ENCODE data around the gene LDB2.

LDB2 gene

GRCh38 chr4:16860516-16860915 lies 37.9 kb downstream of the LDB2 start:
- no peak overlapping the region for H3K9ac ChIP-seq (ENCODE audit: insufficient read length)
- H3K36me3 ChIP-seq (ENCODE audit: insufficient read depth, low read length): no peaks in the 10 kb centered on the region
- no peak overlapping the region; the same call in 1 of the 2 replicates for H3K27ac ChIP-seq
- TF ChIP-seq EZH2 (IDR thresholded peaks at IDR 0.05) (no peak), POLR2AphosphoS5 (IDR thresholded peaks at IDR 0.05; ENCODE audit: borderline replicate concordance, low read depth, low read length) (no peak), FOXP2 (optimal IDR thresholded peaks at IDR 0.05; ENCODE audit: control extremely low read depth, extremely low read length, insufficient read depth) (no peak)
- no peaks in the 10 kb centered on the region for H3K9me3 ChIP-seq (ENCODE audit: low read depth, low read length)
- no peak for DNase-seq (ENCODE audit: low read depth, low spot score)
- H3K4me3 ChIP-seq: no peak overlapping the region

DNA sequence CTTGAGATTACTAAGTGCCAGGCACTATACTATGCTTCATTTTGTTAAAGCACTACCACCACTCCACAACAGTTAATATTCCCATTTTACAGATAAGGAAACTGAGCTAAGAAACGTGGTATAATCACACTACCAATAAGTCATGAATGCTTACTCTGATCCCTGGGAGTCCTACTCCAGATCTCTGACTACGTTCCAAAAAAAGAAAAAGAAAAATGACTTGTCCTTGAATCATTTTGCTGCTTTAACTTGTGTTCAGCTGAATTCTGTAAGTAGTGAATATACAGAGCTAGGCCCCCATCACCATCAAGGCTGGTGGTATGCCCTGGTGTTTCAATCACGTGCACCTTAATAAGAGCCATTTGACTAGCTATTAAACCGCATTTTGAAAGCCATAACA lies 39.4 kb downstream of the LDB2 start:
- no peak for DNase-seq (ENCODE audit: low read depth, low spot score)
- no peak overlapping the region for H3K4me3 ChIP-seq
- no peak overlapping the region for H3K9ac ChIP-seq (ENCODE audit: insufficient read length)
- no peaks in the 10 kb centered on the region for H3K36me3 ChIP-seq (ENCODE audit: insufficient read depth, low read length)
- no peaks in the 10 kb centered on the region for H3K9me3 ChIP-seq (ENCODE audit: low read depth, low read length)
- no peak for TF ChIP-seq POLR2AphosphoS5 (IDR thresholded peaks at IDR 0.05; ENCODE audit: borderline replicate concordance, low read depth, low read length)
- TF ChIP-seq EZH2 (IDR thresholded peaks at IDR 0.05): no peak
- TF ChIP-seq FOXP2 (optimal IDR thresholded peaks at IDR 0.05; ENCODE audit: control extremely low read depth, extremely low read length, insufficient read depth): no peak
- H3K27ac ChIP-seq: no peak overlapping the region

GRCh38 chr4:16858275-16858752 lies 40.1 kb downstream of the LDB2 start:
- Histone ChIP-seq H3K9me3 (ENCODE audit: low read depth, low read length) (no peaks in the 10 kb centered on the region), H3K36me3 (ENCODE audit: insufficient read depth, low read length) (no peaks in the 10 kb centered on the region; the same call in 1 of the 2 replicates), H3K27ac (no peak overlapping the region), H3K4me3 (no peak overlapping the region), H3K9ac (ENCODE audit: insufficient read length) (no peak overlapping the region)
- TF ChIP-seq FOXP2 (optimal IDR thresholded peaks at IDR 0.05; ENCODE audit: control extremely low read depth, extremely low read length, insufficient read depth): no peak
- no peak for TF ChIP-seq POLR2AphosphoS5 (IDR thresholded peaks at IDR 0.05; ENCODE audit: borderline replicate concordance, low read depth, low read length)
- TF ChIP-seq EZH2 (IDR thresholded peaks at IDR 0.05): no peak
- no peak for DNase-seq (ENCODE audit: low read depth, low spot score)

GRCh38 chr4:16857425-16857824 lies 41.0 kb downstream of the LDB2 start:
- TF ChIP-seq FOXP2 (optimal IDR thresholded peaks at IDR 0.05; ENCODE audit: control extremely low read depth, extremely low read length, insufficient read depth) (no peak), POLR2AphosphoS5 (IDR thresholded peaks at IDR 0.05; ENCODE audit: borderline replicate concordance, low read depth, low read length) (no peak), EZH2 (IDR thresholded peaks at IDR 0.05) (no peak)
- Histone ChIP-seq H3K4me3 (no peak overlapping the region), H3K9ac (ENCODE audit: insufficient read length) (no peak overlapping the region), H3K9me3 (ENCODE audit: low read depth, low read length) (no peaks in the 10 kb centered on the region), H3K27ac (no peak overlapping the region), H3K36me3 (ENCODE audit: insufficient read depth, low read length) (no peaks in the 10 kb centered on the region; the same call in 1 of the 2 replicates)
- DNase-seq (ENCODE audit: low read depth, low spot score): no peak

DNA sequence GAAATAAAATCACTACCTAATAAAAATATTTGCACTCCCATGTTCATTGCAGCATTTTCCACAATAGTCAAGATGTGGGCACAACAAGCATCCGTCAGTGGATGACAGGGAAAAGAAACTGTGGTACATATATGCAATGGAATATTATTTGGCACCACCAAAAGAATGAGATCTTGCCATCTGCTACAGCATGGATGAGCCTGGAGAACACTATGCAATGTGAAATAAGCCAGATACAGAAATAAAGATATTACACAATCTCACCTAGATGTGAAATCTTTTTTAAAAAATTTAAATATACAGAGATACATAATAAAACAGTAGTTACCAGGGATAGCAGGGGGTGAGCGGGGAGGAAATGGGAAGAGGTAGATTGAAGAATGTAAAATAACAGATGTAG lies 44.8 kb downstream of the LDB2 start:
- Histone ChIP-seq H3K9ac (ENCODE audit: insufficient read length) (no peak overlapping the region), H3K27ac (no peak overlapping the region), H3K36me3 (ENCODE audit: insufficient read depth, low read length) (peaks cover 9% of the 10 kb centered on the region), H3K9me3 (ENCODE audit: low read depth, low read length) (no peaks in the 10 kb centered on the region), H3K4me3 (no peak overlapping the region)
- no peak for DNase-seq (ENCODE audit: low read depth, low spot score)
- TF ChIP-seq FOXP2 (optimal IDR thresholded peaks at IDR 0.05; ENCODE audit: control extremely low read depth, extremely low read length, insufficient read depth) (no peak), POLR2AphosphoS5 (IDR thresholded peaks at IDR 0.05; ENCODE audit: borderline replicate concordance, low read depth, low read length) (no peak), EZH2 (IDR thresholded peaks at IDR 0.05) (no peak)

GRCh38 chr4:16852644-16853043 lies 45.8 kb downstream of the LDB2 start:
- H3K27ac ChIP-seq: no peak overlapping the region
- no peak overlapping the region for H3K9ac ChIP-seq (ENCODE audit: insufficient read length)
- no peak for DNase-seq (ENCODE audit: low read depth, low spot score)
- no peak overlapping the region for H3K4me3 ChIP-seq
- TF ChIP-seq FOXP2 (optimal IDR thresholded peaks at IDR 0.05; ENCODE audit: control extremely low read depth, extremely low read length, insufficient read depth) (no peak), EZH2 (IDR thresholded peaks at IDR 0.05) (no peak), POLR2AphosphoS5 (IDR thresholded peaks at IDR 0.05; ENCODE audit: borderline replicate concordance, low read depth, low read length) (no peak)
- peaks cover 9% of the 10 kb centered on the region for H3K36me3 ChIP-seq (ENCODE audit: insufficient read depth, low read length)
- H3K9me3 ChIP-seq (ENCODE audit: low read depth, low read length): no peaks in the 10 kb centered on the region

GRCh38 chr4:16852228-16852627 lies 46.2 kb downstream of the LDB2 start:
- H3K4me3 ChIP-seq: no peak overlapping the region
- no peak overlapping the region for H3K27ac ChIP-seq
- H3K9me3 ChIP-seq (ENCODE audit: low read depth, low read length): no peaks in the 10 kb centered on the region
- no peak for TF ChIP-seq EZH2 (IDR thresholded peaks at IDR 0.05)
- TF ChIP-seq POLR2AphosphoS5 (IDR thresholded peaks at IDR 0.05; ENCODE audit: borderline replicate concordance, low read depth, low read length): no peak
- TF ChIP-seq FOXP2 (optimal IDR thresholded peaks at IDR 0.05; ENCODE audit: control extremely low read depth, extremely low read length, insufficient read depth): no peak
- no peak for DNase-seq (ENCODE audit: low read depth, low spot score)
- no peak overlapping the region for H3K9ac ChIP-seq (ENCODE audit: insufficient read length)
- peaks cover 9% of the 10 kb centered on the region for H3K36me3 ChIP-seq (ENCODE audit: insufficient read depth, low read length)

- Histone ChIP-seq H3K36me3 (ENCODE audit: insufficient read depth, low read length) (peaks cover 2% of the 10 kb centered on the region; the same call in 1 of the 2 replicates), H3K4me3 (no peak overlapping the region), H3K9me3 (ENCODE audit: low read depth, low read length) (no peaks in the 10 kb centered on the region), H3K27ac (0 out of 2 replicates have a peak overlapping the region, but pooled peaks have one; percentile 19), H3K9ac (ENCODE audit: insufficient read length) (no peak overlapping the region)
- no peak for DNase-seq (ENCODE audit: low read depth, low spot score)
- TF ChIP-seq POLR2AphosphoS5 (IDR thresholded peaks at IDR 0.05; ENCODE audit: borderline replicate concordance, low read depth, low read length) (no peak), FOXP2 (optimal IDR thresholded peaks at IDR 0.05; ENCODE audit: control extremely low read depth, extremely low read length, insufficient read depth) (no peak), EZH2 (IDR thresholded peaks at IDR 0.05) (no peak)
Observed at GRCh38 chr4:16846540-16847117, 51.8 kb downstream of the LDB2 start.
